ENCODE measurements around the gene RIPK1. TPM values are rescaled to one million over a fixed set of nuclear protein-coding genes. Genes with fewer than 3 reads are reported as not detected.

RIPK1 gene
- total RNA-seq, 1 donor from 2014 or later, result 16.2 TPM

Other genes starting within 250 kb of the RIPK1 start
- gene SERPINB1, start 226.6 kb upstream of the RIPK1 start, total RNA-seq, result 576 TPM
- gene SERPINB9, start 165.2 kb upstream of the RIPK1 start, total RNA-seq, result 8.4 TPM
- gene SERPINB6, start 96.9 kb upstream of the RIPK1 start, total RNA-seq, result 78.8 TPM
- gene NQO2, start 68.6 kb upstream of the RIPK1 start, total RNA-seq, result 31.6 TPM
- 27.0 TPM for gene BPHL, start 50.2 kb downstream of the RIPK1 start, total RNA-seq
- gene TUBB2A, start 89.0 kb downstream of the RIPK1 start, total RNA-seq, result 70.3 TPM
- gene TUBB2B, start 159.2 kb downstream of the RIPK1 start, total RNA-seq, result 3.0 TPM
- gene PSMG4, start 190.5 kb downstream of the RIPK1 start, total RNA-seq, result 19.6 TPM